ENCODE data around the gene PPEF1.

- TF ChIP-seq ZBTB33 (IDR thresholded peaks at IDR 0.05) (no peak), YY1 (IDR thresholded peaks at IDR 0.05) (no peak), FOXA1 (IDR thresholded peaks at IDR 0.05) (no peak), REST (IDR thresholded peaks at IDR 0.05) (no peak), MAX (IDR thresholded peaks at IDR 0.05) (no peak), CTCF (IDR thresholded peaks at IDR 0.05; ENCODE audit: low read depth, low read length, missing input control) (no peak), JUND (IDR thresholded peaks at IDR 0.05) (no peak)
These were observed 12.4 kb downstream of the PPEF1 start for GRCh38 chrX:18719852-18720251.
